ENCODE results near the gene CHD5.

Gene CHD5

DNA sequence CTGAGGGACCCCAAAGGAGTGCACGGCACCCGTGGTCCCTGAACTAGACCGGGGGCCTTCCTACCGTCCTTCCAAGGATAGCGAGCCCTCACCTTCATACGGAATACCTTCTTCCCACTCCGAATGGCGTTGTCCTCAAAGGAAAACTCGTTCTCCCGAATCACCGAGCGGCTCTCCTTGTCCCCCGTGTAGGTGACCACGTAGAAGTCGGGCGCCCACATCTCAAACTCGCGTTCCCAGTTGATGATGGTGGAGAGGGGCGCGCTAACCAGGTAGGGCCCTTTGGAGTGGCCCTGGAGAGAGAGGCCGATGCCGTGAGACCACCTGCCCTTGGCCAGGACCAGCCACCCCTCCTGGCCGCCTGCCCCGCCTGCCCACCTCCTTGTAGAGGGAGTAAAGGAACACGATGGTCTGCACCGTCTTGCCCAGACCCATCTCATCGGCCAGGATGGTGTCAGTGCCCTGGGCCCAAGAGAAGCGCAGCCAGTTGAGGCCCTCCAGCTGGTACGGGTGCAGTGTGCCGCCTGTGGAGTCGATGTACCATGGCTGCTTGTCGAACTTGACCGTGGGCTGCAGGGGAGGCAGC, 38.0 kb downstream of the CHD5 start:
- FAIRE-seq (no peak), DNase-seq (ENCODE audit: insufficient read length, low spot score) (no peak)
- no peak for TF ChIP-seq PAX5 (IDR thresholded peaks at IDR 0.05; ENCODE audit: insufficient read depth, low read length, severe bottlenecking)
- no peak for TF ChIP-seq SPI1 (IDR thresholded peaks at IDR 0.05; ENCODE audit: low read depth, low read length)
- no peak for TF ChIP-seq TAF1 (IDR thresholded peaks at IDR 0.05; ENCODE audit: low read depth, low read length)
- TF ChIP-seq POLR2AphosphoS5 (IDR thresholded peaks at IDR 0.05; ENCODE audit: low read depth, low read length) = no peak
- no peak for TF ChIP-seq POU2F2 (IDR thresholded peaks at IDR 0.05; ENCODE audit: low read depth, low read length)
- TF ChIP-seq POLR2A (IDR thresholded peaks at IDR 0.05; ENCODE audit: low read depth, low read length) = no peak

DNA sequence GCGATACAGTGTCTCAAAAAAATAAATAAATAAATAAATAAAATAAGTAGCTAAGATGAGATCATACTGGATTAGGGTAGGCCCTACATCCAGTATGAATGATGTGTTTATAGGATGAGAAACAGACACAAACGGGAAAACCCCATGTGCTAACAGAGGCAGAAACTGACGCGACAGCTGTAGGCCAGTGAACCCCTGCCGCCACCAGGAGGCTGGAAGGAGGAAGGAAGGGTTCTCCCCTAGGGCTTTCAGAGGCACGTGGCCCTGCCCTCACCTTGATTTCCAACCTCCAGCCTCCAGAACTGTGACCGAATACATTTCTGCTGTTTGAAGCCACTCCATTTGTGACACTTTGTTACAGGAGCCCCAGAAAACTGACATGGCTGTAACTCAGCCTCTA, 38.5 kb downstream of the CHD5 start:
- FAIRE-seq (no peak), DNase-seq (ENCODE audit: insufficient read length, low spot score) (peak; percentile 63)
- no peak for TF ChIP-seq TAF1 (IDR thresholded peaks at IDR 0.05; ENCODE audit: low read depth, low read length)
- TF ChIP-seq POU2F2 (IDR thresholded peaks at IDR 0.05; ENCODE audit: low read depth, low read length) = no peak
- no peak for TF ChIP-seq POLR2AphosphoS5 (IDR thresholded peaks at IDR 0.05; ENCODE audit: low read depth, low read length)
- no peak for TF ChIP-seq PAX5 (IDR thresholded peaks at IDR 0.05; ENCODE audit: insufficient read depth, low read length, severe bottlenecking)
- no peak for TF ChIP-seq POLR2A (IDR thresholded peaks at IDR 0.05; ENCODE audit: low read depth, low read length)
- TF ChIP-seq SPI1 (IDR thresholded peaks at IDR 0.05; ENCODE audit: low read depth, low read length) = no peak

DNA sequence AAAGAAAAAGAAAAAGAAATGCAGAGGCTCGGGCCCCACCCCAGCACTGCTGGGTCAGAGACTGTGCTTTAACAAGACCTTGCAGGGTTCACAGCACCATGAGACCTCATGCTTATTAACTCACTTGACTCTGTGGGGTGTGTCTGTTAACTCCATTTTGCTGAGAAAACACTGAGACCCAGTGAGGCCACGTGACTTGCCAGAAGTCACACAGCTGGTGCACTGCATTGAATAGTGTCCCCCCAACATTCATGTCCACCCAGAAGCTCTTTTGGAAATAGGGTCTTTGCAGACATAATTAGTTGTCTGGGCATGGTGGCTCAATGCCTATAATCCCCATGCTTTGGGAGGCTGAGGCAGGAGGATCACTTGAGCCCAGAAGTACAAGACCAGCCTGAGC, 39.7 kb downstream of the CHD5 start:
- FAIRE-seq = no peak
- no peak for DNase-seq (ENCODE audit: insufficient read length, low spot score)
- TF ChIP-seq PAX5 (IDR thresholded peaks at IDR 0.05; ENCODE audit: insufficient read depth, low read length, severe bottlenecking) (no peak), TAF1 (IDR thresholded peaks at IDR 0.05; ENCODE audit: low read depth, low read length) (no peak), POLR2AphosphoS5 (IDR thresholded peaks at IDR 0.05; ENCODE audit: low read depth, low read length) (no peak), POLR2A (IDR thresholded peaks at IDR 0.05; ENCODE audit: low read depth, low read length) (no peak), SPI1 (IDR thresholded peaks at IDR 0.05; ENCODE audit: low read depth, low read length) (no peak), POU2F2 (IDR thresholded peaks at IDR 0.05; ENCODE audit: low read depth, low read length) (no peak)

DNA sequence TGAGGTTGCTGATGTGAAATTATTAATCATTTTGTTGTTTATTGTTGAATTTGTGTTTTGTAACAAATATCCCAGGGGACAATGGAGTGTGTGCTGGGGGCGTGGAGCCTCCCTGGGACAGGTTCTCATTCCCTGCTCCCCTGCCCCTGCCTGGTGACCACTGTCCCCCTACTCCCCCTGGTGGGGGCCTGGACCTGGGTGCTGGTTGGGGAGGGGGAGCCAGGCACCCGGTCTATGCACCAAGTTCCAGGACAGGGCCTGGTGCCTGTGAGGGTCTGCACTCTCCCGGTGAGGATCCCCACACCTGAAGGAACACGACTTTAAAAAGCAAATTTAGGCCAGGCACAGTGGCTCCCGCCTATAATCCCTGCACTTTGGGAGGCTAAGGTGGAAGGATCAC, 42.4 kb downstream of the CHD5 start:
- TF ChIP-seq POLR2AphosphoS5 (IDR thresholded peaks at IDR 0.05; ENCODE audit: low read depth, low read length) = no peak
- TF ChIP-seq POLR2A (IDR thresholded peaks at IDR 0.05; ENCODE audit: low read depth, low read length) = no peak
- no peak for TF ChIP-seq TAF1 (IDR thresholded peaks at IDR 0.05; ENCODE audit: low read depth, low read length)
- no peak for TF ChIP-seq POU2F2 (IDR thresholded peaks at IDR 0.05; ENCODE audit: low read depth, low read length)
- TF ChIP-seq SPI1 (IDR thresholded peaks at IDR 0.05; ENCODE audit: low read depth, low read length) = no peak
- no peak for TF ChIP-seq PAX5 (IDR thresholded peaks at IDR 0.05; ENCODE audit: insufficient read depth, low read length, severe bottlenecking)
- FAIRE-seq = no peak
- DNase-seq (ENCODE audit: insufficient read length, low spot score) = no peak

DNA sequence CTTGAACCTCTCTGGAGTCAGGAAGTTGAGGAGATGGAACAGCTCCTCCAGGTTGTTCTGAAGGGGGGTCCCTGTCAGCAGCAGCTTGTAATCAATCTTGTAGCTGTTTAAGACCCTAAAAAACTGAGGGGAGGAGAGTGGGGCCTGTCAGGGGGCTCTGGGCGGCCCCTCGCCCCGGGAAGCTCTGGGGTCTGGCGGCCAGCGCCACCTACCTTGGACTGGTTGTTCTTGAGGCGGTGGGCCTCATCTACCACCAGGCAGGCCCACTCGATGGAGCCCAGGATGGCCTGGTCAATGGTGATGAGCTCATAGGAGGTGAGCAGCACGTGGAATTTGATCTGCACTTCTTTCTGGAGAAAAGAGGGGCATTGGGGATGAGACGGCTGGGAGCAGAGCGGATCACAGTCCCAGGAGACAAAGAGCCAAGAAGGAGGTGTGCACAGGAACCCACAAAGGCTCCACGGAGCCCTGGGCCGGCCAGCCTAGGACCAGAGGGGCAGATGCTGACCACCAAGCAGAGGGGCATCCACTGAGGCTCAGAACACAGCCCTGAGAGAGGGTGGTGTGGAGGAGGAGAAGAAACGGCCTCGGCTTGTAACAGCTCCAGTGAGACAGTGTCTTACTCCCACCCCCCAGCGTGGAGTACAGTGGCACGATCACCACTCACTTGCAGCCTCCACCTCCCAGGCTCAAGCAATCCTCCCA, 43.5 kb downstream of the CHD5 start:
- FAIRE-seq = no peak
- TF ChIP-seq POU2F2 (IDR thresholded peaks at IDR 0.05; ENCODE audit: low read depth, low read length) (no peak), SPI1 (IDR thresholded peaks at IDR 0.05; ENCODE audit: low read depth, low read length) (no peak), POLR2AphosphoS5 (IDR thresholded peaks at IDR 0.05; ENCODE audit: low read depth, low read length) (no peak), TAF1 (IDR thresholded peaks at IDR 0.05; ENCODE audit: low read depth, low read length) (no peak), PAX5 (IDR thresholded peaks at IDR 0.05; ENCODE audit: insufficient read depth, low read length, severe bottlenecking) (no peak), POLR2A (IDR thresholded peaks at IDR 0.05; ENCODE audit: low read depth, low read length) (no peak)
- DNase-seq (ENCODE audit: insufficient read length, low spot score) = no peak

DNA sequence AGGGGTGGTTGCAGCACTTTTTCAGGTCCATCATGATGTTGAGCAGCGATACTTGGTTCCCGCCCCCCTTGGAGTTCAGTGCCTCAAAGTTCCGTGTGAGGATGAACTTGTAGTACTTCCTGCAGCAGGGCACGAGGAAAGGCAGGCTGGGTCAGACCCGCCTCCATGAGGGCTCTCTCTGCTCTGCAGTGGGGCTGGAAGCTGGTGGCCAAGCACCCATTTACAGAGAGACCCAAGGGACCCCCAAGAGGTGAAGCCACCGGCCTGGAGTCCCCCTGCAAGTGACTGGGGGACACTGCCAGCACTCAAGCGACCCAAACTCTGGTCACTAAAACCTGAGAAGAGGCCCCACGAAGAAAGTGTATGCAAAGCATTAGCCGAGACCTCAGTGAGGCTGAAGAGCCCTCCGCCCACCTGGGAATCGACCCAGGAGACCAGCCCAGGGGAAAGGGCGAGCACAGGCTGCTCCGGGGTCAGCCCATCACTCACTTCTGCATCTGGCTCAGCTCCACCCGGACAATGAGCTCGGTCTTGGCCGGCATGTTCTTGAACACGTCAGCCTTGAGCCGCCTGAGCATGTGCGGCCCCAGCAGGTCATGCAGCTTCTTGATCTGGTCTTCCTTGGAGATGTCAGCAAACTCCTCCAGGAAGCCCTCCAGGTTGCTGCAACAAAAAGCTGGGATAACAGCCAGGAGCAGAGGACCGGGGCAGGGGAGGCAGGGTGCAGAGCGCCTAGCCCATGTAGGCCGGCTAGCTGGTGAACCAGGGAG, 45.2 kb downstream of the CHD5 start:
- TF ChIP-seq POLR2A (IDR thresholded peaks at IDR 0.05; ENCODE audit: low read depth, low read length) = no peak
- no peak for FAIRE-seq
- no peak for DNase-seq (ENCODE audit: insufficient read length, low spot score)

DNA sequence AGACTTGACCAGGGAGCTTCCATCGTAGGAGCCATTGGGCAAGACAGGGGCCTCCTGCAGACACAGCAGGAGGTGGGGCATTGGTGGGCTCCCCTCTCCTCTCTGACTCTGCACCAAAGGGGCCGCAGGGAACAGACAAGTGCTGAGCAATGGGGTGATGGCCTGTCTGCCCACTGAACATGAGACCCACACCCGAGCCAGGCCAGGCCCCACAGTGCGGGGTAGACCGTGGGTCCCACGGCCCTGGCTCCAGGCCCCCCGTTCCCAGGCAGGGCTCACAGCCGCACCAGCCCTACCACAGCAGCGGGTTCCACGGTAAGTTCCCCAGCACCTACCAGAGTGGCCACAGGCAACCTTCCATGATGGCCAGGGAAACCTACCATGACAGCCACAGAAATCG, 45.9 kb downstream of the CHD5 start:
- FAIRE-seq = no peak
- DNase-seq (ENCODE audit: insufficient read length, low spot score) = no peak
- TF ChIP-seq POU2F2 (IDR thresholded peaks at IDR 0.05; ENCODE audit: low read depth, low read length) (no peak), SPI1 (IDR thresholded peaks at IDR 0.05; ENCODE audit: low read depth, low read length) (no peak), POLR2AphosphoS5 (IDR thresholded peaks at IDR 0.05; ENCODE audit: low read depth, low read length) (no peak)

DNA sequence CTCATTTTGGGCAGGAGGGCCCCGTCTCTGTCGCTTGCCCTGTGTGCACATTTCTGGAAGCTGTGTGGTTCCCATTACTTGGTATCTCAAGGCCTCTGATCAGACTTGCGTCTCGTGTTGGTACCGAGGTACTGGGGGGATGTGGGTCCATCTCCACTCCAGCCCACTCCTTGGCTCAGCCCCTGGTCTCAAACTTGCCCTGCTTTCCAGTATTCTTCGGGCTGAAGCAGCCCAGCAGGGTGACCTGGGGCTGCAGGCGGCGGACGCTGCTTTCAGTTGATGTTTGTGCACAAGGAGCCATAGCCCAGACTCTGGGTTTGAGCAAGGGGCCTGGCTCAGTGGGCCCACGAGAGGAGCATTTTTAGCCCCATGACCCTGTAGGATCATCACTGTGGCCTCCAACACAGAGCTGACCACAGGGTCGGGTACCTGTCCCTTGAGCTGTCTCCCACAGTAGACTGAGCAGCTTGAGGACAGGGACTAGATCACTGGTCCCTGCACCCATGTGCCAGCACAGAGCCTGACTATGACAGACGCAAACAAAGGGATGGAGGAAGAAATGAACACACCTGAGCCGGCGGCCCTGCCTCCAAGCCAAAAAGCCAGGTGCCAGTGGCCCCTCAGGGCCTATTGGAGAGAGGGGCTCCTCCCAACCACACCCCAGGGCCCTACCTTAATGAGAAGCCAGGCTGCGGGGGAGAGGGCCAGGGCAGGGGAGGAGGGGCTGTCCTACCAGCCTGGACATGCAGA, 46.8 kb downstream of the CHD5 start:
- no peak for FAIRE-seq
- no peak for DNase-seq (ENCODE audit: insufficient read length, low spot score)
- TF ChIP-seq POLR2AphosphoS5 (IDR thresholded peaks at IDR 0.05; ENCODE audit: low read depth, low read length) (no peak), PAX5 (IDR thresholded peaks at IDR 0.05; ENCODE audit: insufficient read depth, low read length, severe bottlenecking) (no peak), SPI1 (IDR thresholded peaks at IDR 0.05; ENCODE audit: low read depth, low read length) (no peak), TAF1 (IDR thresholded peaks at IDR 0.05; ENCODE audit: low read depth, low read length) (no peak), POLR2A (IDR thresholded peaks at IDR 0.05; ENCODE audit: low read depth, low read length) (no peak), POU2F2 (IDR thresholded peaks at IDR 0.05; ENCODE audit: low read depth, low read length) (no peak)

DNA sequence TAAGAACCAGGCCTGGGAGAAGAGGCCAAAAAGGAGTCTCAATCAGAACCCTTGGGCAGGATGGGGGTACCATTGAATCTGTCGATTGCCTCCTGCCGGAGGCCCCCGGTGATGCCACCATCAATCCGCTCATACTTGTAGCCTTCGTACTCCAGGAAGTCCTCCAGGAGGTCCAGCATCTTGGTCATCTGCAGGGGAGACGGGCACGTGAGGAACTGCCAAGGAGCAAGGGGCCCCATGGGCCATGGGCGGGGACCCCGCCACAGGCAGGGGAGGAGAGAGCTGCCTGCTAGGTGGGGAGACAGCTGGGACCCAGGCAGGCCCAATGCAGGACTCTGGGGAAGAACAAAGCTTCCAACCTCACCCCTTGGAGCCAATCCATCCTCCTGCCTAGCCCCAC, 48.6 kb downstream of the CHD5 start:
- FAIRE-seq = no peak

More for the DNA sequence above, 48.6 kb downstream of the CHD5 start:
- no peak for DNase-seq (ENCODE audit: insufficient read length, low spot score)
- TF ChIP-seq POU2F2 (IDR thresholded peaks at IDR 0.05; ENCODE audit: low read depth, low read length) (no peak), TAF1 (IDR thresholded peaks at IDR 0.05; ENCODE audit: low read depth, low read length) (no peak), SPI1 (IDR thresholded peaks at IDR 0.05; ENCODE audit: low read depth, low read length) (no peak), POLR2AphosphoS5 (IDR thresholded peaks at IDR 0.05; ENCODE audit: low read depth, low read length) (no peak), POLR2A (IDR thresholded peaks at IDR 0.05; ENCODE audit: low read depth, low read length) (no peak), PAX5 (IDR thresholded peaks at IDR 0.05; ENCODE audit: insufficient read depth, low read length, severe bottlenecking) (no peak)

Data from GM12891 (cell line).